Activated CD8-positive, alpha-beta T cell treated with anti-CD3 and anti-CD28 coated beads for 36 hours (primary cell): ENCODE data around the gene P3H3. TPM values are rescaled to one million over a fixed set of nuclear protein-coding genes. Genes with fewer than 3 reads are reported as not detected.
"Not testable (repeated sequence)": the region's sequence is repeated elsewhere in the genome, so short reads cannot be mapped to it uniquely, and the experiment has no call there.

Experiments used
- ATAC-seq: fragments of 200-7000 bp; cut with Tn5 transposase; one replicate; pipeline ENCODE4 v1.10.0; 2021; ENCODE audit warnings: mild to moderate bottlenecking, moderate library complexity
- CTCF ChIA-PET: fragments of 350-600 bp; sonication (Branson Sonifier 250); formaldehyde crosslinking; loops from one replicate; lab custom pipeline; 2021; ENCODE audit warnings: antibody characterized with exemption; lab: Charles Lee
- POLR2A ChIA-PET: fragments of 350-600 bp; sonication (Branson Sonifier 250); formaldehyde crosslinking; loops from one replicate; lab custom pipeline; 2021; ENCODE audit warnings: antibody characterized with exemption; lab: Charles Lee
- DNase-seq: peaks from one replicate; pipeline ENCODE4 v3.0.0-alpha.2; 2020
- H3K27ac Mint-ChIP-seq: one replicate; pipeline ENCODE4 v1.8.0; 2021; ENCODE audit warnings: mild to moderate bottlenecking, mixed read lengths
- H3K27me3 Mint-ChIP-seq: one replicate; pipeline ENCODE4 v1.8.0; 2021; ENCODE audit warnings: mixed read lengths
- H3K36me3 Mint-ChIP-seq: one replicate; pipeline ENCODE4 v1.8.0; 2021; ENCODE audit warnings: low read depth, mixed read lengths
- H3K4me1 Mint-ChIP-seq: one replicate; pipeline ENCODE4 v1.8.0; 2021; ENCODE audit warnings: low read depth, mixed read lengths
- H3K4me3 Mint-ChIP-seq: one replicate; pipeline ENCODE4 v1.8.0; 2021; ENCODE audit warnings: mild to moderate bottlenecking, moderate library complexity, mixed read lengths
- H3K9me3 Mint-ChIP-seq: one replicate; pipeline ENCODE4 v1.8.0; 2021; ENCODE audit warnings: mixed read lengths
- intact Hi-C: fragments of 100-400 bp; cut with micrococcal nuclease; formaldehyde crosslinking; loops from one replicate; pipeline ENCODE4 v1.10.0; 2022
- total RNA-seq, 2 experiments: library from RNA; stranded (reverse); gene quantifications; one replicate each; pipeline ENCODE4 v1.2.3, GENCODE V29; 2021
- TF ChIP-seq, protein P1 (sequence below): fragments of 200-600 bp; IDR thresholded peaks from one replicate; pipeline ENCODE4 v1.8.0; 2022; ENCODE audit warnings: antibody characterized with exemption, mild to moderate bottlenecking

Gene P3H3
- total RNA-seq, 2 experiments from 2014 or later = 2.1 to 2.3 TPM

- Mint-ChIP-seq H3K27me3 (no peaks in the 10 kb centered on the region), H3K4me1 (peaks cover 10% of the 10 kb centered on the region), H3K9me3 (no peaks in the 10 kb centered on the region), H3K4me3 (no peak overlapping the region), H3K36me3 (peaks cover 65% of the 10 kb centered on the region), H3K27ac (no peak overlapping the region)
- ATAC-seq (no peak), DNase-seq (no peak)
- ChIA-PET CTCF (interaction anchor here (0.8 to 1.0 kb wide), 3 partner anchors 8 to 12 kb away, joined by 3 to 5 read pairs (median 4); partner anchors contain the start of gene SPSB2), POLR2A (interaction anchor here (1.1 to 2.1 kb wide), 3 partner anchors 9 to 61 kb away, joined by 3 to 11 read pairs (median 6); partner anchors contain the start of genes SPSB2 and USP5)
- intact Hi-C loops = no loop called here
- TF ChIP-seq, protein P1, sequence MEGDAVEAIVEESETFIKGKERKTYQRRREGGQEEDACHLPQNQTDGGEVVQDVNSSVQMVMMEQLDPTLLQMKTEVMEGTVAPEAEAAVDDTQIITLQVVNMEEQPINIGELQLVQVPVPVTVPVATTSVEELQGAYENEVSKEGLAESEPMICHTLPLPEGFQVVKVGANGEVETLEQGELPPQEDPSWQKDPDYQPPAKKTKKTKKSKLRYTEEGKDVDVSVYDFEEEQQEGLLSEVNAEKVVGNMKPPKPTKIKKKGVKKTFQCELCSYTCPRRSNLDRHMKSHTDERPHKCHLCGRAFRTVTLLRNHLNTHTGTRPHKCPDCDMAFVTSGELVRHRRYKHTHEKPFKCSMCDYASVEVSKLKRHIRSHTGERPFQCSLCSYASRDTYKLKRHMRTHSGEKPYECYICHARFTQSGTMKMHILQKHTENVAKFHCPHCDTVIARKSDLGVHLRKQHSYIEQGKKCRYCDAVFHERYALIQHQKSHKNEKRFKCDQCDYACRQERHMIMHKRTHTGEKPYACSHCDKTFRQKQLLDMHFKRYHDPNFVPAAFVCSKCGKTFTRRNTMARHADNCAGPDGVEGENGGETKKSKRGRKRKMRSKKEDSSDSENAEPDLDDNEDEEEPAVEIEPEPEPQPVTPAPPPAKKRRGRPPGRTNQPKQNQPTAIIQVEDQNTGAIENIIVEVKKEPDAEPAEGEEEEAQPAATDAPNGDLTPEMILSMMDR = no peak
Observed at GRCh38 chr12:6861391-6861790, 33.2 kb downstream of the P3H3 start.

DNA sequence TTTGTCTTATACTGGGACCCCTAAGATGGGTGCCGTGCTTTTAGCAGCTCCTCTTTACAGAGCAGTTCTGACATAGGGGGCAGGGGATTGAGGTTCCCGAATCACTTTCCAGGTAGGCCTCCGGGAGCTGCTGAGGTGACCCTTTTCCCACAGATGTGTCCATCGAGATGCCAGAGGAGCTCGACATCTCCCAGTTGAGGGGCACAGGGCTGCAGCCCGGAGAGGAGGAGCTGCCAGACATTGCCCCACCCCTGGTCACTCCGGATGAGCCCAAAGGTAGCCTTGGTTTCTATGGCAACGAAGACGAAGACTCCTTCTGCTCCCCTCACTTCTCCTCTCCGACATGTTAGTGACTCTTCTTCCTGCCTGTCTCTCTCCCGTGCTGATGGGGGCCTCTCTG lies 34.8 kb downstream of the P3H3 start:
- Mint-ChIP-seq H3K27me3 (no peaks in the 10 kb centered on the region), H3K27ac (no peak overlapping the region), H3K4me3 (no peak overlapping the region), H3K36me3 (peaks cover 60% of the 10 kb centered on the region), H3K4me1 (peaks cover 18% of the 10 kb centered on the region), H3K9me3 (no peaks in the 10 kb centered on the region)
- DNase-seq (no peak), ATAC-seq (no peak)
- ChIA-PET POLR2A (interaction anchor here (0.7 to 13.0 kb wide), 3 partner anchors 10 to 102 kb away, joined by 3 to 218 read pairs (median 9); partner anchors contain the start of genes CDCA3, SPSB2 and USP5), CTCF (interaction anchor here (1.0 to 1.2 kb wide), 2 partner anchors 9 to 11 kb away, joined by 3 read pairs; partner anchors contain the start of gene USP5)
- TF ChIP-seq, protein P1 = no peak
- intact Hi-C loops = no loop called here

- intact Hi-C loops = no loop called here
- Mint-ChIP-seq H3K27ac (no peak overlapping the region), H3K4me1 (peaks cover 20% of the 10 kb centered on the region), H3K4me3 (no peak overlapping the region), H3K9me3 (no peaks in the 10 kb centered on the region), H3K27me3 (no peaks in the 10 kb centered on the region), H3K36me3 (peaks cover 64% of the 10 kb centered on the region)
- CTCF ChIA-PET = interaction anchor here (1.0 to 9.5 kb wide), 2 partner anchors 10 to 11 kb away, joined by 3 to 124 read pairs; partner anchors contain the start of genes CDCA3 and USP5
- TF ChIP-seq, protein P1 = no peak
- no peak for ATAC-seq
- DNase-seq = no peak
- POLR2A ChIA-PET = interaction anchor here (0.7 to 13.0 kb wide), 4 partner anchors 9 to 103 kb away, joined by 3 to 218 read pairs (median 6); partner anchors contain the start of genes C12orf57, CDCA3, RNU7-1 and SPSB2
Observed at GRCh38 chr12:6863586-6864321, 35.5 kb downstream of the P3H3 start.

- DNase-seq, H3K9me3 Mint-ChIP-seq, H3K27me3 Mint-ChIP-seq, ATAC-seq, intact Hi-C loops, H3K4me3 Mint-ChIP-seq: not testable (repeated sequence)
- peaks cover 69% of the 10 kb centered on the region for H3K36me3 Mint-ChIP-seq
- peak overlapping the region; percentile 23 for H3K27ac Mint-ChIP-seq
- ChIA-PET CTCF (interaction anchor here (0.7 to 9.5 kb wide), 6 partner anchors 7 to 99 kb away, joined by 3 to 124 read pairs (median 4); partner anchors contain the start of genes CDCA3, PTMS, SPSB2 and USP5), POLR2A (interaction anchor here (0.8 to 13.0 kb wide), 4 partner anchors 9 to 26 kb away, joined by 3 to 218 read pairs (median 4); partner anchors contain the start of genes CDCA3 and USP5)
- peaks cover 35% of the 10 kb centered on the region for H3K4me1 Mint-ChIP-seq
Observed at GRCh38 chr12:6865307-6865706, 37.1 kb downstream of the P3H3 start.

DNA sequence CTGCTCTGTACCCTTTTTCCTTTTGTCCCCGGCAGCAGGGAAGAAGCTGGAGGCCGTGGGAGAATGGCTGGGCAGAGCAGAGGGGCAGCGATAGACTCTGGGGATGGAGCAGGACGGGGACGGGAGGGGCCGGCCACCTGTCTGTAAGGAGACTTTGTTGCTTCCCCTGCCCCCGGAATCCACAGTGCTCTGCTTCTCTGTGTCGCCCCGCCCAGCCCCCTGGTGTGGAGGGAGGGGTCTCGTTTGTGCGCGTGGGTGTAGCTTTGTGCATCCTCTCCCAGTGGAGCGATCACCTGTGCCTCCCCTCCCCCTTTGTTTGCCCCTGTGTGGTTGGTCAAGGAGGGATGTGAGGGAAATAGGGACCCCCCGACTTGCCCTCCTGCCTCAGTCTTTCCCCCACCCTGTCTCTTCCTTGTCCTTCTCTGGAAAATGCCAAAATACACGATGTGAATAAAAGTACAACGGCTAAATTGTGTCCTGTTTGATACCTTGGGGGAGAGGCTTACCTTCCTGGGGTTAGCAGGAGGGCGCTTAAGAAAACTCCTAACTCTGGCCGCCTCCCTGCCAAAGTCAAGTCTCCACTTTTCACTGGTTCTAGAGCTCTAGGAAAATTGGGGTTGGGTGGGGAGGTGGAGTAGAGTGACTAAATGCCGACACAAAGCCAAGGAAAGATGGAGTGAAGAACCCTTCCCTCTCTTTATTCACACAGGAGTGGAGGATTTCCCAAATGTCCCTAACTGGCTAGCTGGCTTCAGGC lies 38.1 kb downstream of the P3H3 start:
- DNase-seq (peak; percentile 63), ATAC-seq (no peak)
- Mint-ChIP-seq H3K4me1 (peaks cover 45% of the 10 kb centered on the region), H3K9me3 (no peaks in the 10 kb centered on the region), H3K36me3 (peaks cover 69% of the 10 kb centered on the region), H3K27ac (peak overlapping the region; percentile 97), H3K4me3 (peak overlapping the region; percentile 91), H3K27me3 (no peaks in the 10 kb centered on the region)
- ChIA-PET POLR2A (interaction anchor here (0.6 to 13.0 kb wide), 22 partner anchors 8 to 261 kb away, joined by 3 to 218 read pairs (median 4); partner anchors contain the start of genes C12orf57, CDCA3, GNB3 and MLF2), CTCF (interaction anchor here (1.0 to 9.5 kb wide), 6 partner anchors 12 to 100 kb away, joined by 3 to 124 read pairs (median 6); partner anchors contain the start of genes CDCA3, PTMS and USP5)
- intact Hi-C loops = no loop called here
- TF ChIP-seq, protein P1 = no peak
